Brain pericyte (primary cell): Measurements from ENCODE around the gene COA6.

Experiments
- DNase-seq: peaks from one replicate; pipeline ENCODE4 v3.0.0-alpha.2; 2012; ENCODE audit warnings: low read depth, low spot score

COA6 gene

DNA sequence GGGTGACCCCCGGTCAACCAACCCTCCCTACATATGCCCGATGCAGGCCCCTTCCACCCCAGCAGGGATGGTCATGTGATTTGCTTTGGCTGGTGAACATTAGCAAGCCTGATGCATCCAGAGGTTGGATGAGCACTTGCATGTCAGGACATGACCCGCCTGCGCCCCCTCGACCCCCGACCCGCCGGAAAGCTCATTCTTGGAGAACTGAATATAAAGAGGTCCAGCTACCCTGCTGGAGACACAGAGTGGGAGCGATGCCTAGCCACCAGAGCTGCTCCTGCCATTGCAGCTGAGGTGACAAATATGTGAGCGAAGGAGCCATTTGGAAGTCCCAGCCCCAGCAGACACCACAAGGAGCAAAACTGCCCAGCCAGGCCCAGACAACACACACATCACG lies 39.6 kb downstream of the COA6 start:
- DNase-seq, result no peak

DNA sequence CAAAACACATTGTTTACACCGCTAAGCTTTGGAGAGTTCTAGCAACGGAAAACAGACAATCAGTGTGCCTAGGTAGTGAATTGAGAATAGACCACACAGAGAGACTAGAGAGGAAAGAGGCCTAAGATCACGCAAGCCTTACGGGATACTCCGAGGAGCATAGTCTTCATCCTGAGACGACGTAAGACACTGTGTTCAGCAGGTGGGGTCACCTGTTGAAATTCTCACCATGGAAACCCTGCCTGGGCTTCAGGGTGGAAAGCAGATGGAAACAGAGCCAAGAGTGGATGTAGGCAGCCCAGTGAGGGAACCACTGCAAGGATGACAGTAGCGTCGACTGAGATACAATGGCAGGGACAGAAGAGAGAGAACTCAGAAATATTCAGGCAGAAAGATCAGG lies 40.2 kb downstream of the COA6 start:
- no peak for DNase-seq

DNA sequence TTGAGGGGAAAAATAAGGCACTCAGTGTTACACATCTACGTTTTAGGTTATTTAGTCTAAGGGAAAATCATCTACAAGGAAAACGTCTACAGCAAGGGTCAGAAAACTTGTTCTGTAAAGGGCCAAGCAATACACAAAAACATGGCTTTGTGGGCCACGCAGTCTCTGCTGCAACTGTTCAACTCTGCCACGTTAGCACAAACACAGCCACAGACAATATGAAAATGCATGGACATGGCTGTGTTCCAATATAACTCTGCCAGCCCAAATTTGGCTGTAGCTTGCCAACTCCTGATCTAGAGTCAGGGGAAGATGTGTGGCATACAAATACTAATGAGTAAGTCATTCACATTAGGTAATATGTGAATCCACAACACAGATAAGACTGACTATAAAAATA lies 40.7 kb downstream of the COA6 start:
- no peak for DNase-seq

DNA sequence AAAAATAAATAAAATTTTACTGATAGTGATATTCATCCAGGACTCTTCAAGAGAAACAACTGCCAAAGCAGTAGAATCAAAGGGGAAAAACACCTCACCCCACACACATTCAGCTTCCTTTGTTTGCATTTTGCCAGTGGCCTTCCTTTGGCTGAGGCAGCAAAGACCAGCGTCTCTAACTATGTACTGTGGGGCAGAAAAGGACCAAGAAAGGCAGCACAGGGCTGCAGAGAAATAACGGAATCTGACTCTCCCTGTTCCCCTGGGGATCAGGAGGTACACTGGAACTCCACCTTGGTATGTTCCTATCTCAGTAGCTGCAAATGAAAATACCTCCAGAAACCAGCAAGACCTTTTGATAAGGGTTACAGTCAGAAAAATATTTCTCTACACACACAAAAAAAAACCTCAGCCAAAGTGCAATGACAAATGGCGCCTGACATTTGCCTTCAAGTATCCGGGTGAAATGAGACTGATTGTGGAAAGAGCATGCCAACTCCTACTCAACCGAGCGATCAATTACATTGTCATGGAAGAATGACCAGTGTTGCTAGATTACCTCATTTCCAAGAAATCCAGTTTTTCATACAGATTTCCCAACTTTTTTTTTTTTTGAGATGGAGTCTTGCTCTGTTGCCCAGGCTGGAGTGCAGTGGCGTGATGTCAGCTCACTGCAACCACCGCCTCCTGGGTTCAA lies 54.8 kb downstream of the COA6 start:
- DNase-seq, result no peak

DNA sequence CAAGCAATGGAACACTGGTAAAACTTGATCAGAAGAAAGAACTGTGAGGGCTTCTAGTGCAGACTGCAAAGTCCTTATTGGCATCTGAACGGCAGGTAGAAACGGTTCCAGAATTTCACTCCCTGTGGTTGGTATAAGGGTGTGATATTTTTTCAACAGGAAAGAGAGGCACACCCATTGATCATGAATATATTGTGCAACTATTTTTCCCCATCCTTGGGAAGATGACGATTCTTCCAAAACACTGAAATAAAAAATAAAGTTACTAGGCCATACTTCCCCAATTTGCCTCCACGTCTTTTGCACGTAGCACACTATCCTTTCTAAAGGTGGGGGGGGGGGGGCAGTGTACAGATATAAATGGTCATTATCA lies 56.2 kb downstream of the COA6 start:
- DNase-seq, result no peak

DNA sequence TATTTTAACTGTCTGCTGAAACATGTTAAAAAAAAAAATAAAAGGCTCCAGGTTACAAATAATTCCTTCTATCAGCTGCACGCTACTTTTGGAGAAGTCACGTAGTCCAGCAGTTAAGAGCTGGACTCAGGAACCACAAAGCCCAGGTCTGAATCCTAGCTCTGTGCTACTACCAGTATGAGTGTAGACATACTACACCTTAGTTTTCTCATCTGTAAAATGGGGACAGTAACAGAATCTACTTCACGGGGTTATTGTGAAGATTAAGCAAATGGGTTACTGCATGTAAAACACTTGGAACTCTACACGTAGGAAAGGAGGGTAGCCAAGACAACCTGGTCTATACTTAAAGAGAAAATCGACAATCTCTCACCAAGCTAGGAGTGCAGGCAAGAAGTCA lies 57.4 kb downstream of the COA6 start:
- DNase-seq, result no peak

DNA sequence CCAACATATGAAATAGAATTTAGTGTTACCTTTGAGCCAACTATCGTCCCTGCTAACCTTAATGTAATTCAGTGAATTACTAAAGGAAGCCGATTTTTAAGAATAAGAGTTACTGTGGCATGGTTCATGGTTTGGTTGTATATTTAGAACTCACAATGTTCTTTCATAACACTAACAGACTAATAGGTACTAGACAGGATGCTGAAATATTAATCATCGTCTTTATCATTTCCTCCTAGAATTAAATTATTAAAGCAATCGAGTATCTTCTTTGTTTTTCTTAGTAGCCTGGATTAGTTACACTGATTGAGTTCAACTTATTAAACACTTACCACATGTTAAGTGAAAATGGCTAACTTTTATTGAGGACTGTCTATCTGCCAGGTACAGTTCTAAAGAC lies 58.0 kb downstream of the COA6 start:
- DNase-seq, result no peak

DNA sequence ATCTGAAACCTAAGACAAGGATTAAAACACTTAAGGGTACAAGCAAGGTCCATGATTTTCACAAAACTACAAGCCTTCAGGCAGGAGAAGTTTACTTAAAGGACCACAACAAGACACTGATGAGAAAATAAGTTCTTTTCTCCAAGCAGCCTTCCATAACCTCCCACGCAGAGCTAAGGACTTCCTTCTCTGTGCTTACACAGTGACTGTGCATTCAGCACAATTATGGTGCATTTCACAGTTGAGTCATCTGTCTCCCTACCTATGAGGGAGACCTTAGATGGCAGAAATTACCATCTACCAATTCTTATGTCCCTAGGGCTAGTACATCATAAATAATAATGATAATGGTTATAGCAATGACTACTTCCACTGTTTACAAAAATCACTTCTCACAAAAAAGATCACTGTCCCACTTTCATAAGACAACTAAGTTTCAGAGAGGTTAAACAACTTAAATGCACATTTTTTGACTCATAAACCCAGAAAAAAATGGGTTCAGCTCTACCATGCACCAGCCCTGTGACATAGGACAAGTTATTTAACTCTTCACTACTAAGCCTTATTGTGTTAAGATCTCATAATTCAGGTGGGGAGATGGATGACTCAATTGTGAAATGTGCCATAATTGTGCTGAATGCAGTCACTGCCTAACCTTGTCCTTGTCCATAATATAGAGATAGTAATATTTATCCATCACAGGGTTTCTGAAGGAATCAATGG lies 60.5 kb downstream of the COA6 start:
- no peak for DNase-seq
